ENCODE results near the gene FUT2.

FUT2 gene

DNA sequence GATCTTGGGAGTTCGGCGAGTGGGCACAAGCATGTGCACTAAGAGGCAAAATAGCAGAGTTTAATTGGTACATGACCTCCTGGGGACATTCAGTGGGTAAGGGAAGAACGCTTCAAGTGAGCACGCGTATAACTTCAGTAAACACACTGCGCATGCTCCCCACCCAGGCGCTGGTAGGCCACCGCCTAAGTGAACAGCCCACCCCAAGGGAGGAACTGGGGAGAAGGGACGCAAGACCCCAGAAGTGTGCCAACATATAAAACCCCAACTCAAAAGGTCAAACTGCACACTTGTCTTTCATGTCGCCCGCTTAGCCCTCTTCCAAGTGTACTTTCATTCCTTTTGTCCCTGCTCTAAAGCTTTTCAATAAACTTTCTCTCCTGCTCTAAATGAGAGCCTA is 12.4 kb upstream of the FUT2 start:
- no peak for ATAC-seq
- TF ChIP-seq GLIS3 (CRISPR knock-in tag; IDR thresholded peaks at IDR 0.05): no peak
- TF ChIP-seq, protein P1, sequence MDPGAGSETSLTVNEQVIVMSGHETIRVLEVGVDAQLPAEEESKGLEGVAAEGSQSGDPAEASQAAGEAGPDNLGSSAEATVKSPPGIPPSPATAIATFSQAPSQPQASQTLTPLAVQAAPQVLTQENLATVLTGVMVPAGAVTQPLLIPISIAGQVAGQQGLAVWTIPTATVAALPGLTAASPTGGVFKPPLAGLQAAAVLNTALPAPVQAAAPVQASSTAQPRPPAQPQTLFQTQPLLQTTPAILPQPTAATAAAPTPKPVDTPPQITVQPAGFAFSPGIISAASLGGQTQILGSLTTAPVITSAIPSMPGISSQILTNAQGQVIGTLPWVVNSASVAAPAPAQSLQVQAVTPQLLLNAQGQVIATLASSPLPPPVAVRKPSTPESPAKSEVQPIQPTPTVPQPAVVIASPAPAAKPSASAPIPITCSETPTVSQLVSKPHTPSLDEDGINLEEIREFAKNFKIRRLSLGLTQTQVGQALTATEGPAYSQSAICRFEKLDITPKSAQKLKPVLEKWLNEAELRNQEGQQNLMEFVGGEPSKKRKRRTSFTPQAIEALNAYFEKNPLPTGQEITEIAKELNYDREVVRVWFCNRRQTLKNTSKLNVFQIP (CRISPR knock-in tag; IDR thresholded peaks at IDR 0.05; ENCODE audit: borderline replicate concordance, low read depth): no peak
- TF ChIP-seq TOX (CRISPR knock-in tag; IDR thresholded peaks at IDR 0.05; ENCODE audit: borderline replicate concordance): no peak
- no peak for TF ChIP-seq CSRNP3 (CRISPR knock-in tag; IDR thresholded peaks at IDR 0.05)
- TF ChIP-seq ISL1 (CRISPR knock-in tag; IDR thresholded peaks at IDR 0.05): no peak
- no peak for TF ChIP-seq ZNF565 (CRISPR knock-in tag; conservative IDR thresholded peaks at IDR 0.05; ENCODE audit: low read depth)
- TF ChIP-seq CSDC2 (CRISPR knock-in tag; IDR thresholded peaks at IDR 0.05): no peak
- no peak for TF ChIP-seq TSHZ2 (CRISPR knock-in tag; IDR thresholded peaks at IDR 0.05)
- no peak for TF ChIP-seq RARB (CRISPR knock-in tag; IDR thresholded peaks at IDR 0.05)
- TF ChIP-seq ZNF8 (CRISPR knock-in tag; IDR thresholded peaks at IDR 0.05): no peak
- TF ChIP-seq, protein P2, sequence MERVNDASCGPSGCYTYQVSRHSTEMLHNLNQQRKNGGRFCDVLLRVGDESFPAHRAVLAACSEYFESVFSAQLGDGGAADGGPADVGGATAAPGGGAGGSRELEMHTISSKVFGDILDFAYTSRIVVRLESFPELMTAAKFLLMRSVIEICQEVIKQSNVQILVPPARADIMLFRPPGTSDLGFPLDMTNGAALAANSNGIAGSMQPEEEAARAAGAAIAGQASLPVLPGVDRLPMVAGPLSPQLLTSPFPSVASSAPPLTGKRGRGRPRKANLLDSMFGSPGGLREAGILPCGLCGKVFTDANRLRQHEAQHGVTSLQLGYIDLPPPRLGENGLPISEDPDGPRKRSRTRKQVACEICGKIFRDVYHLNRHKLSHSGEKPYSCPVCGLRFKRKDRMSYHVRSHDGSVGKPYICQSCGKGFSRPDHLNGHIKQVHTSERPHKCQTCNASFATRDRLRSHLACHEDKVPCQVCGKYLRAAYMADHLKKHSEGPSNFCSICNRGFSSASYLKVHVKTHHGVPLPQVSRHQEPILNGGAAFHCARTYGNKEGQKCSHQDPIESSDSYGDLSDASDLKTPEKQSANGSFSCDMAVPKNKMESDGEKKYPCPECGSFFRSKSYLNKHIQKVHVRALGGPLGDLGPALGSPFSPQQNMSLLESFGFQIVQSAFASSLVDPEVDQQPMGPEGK (CRISPR knock-in tag; IDR thresholded peaks at IDR 0.05; ENCODE audit: borderline replicate concordance): no peak
- TF ChIP-seq ZFP30 (CRISPR knock-in tag; IDR thresholded peaks at IDR 0.05): no peak
- TF ChIP-seq PPARA (CRISPR knock-in tag; IDR thresholded peaks at IDR 0.05; ENCODE audit: borderline replicate concordance): no peak
- TF ChIP-seq CREB5 (CRISPR knock-in tag; IDR thresholded peaks at IDR 0.05; ENCODE audit: low read depth): no peak
- TF ChIP-seq ZNF70 (CRISPR knock-in tag; IDR thresholded peaks at IDR 0.05): no peak
- no peak for TF ChIP-seq BACH2 (CRISPR knock-in tag; IDR thresholded peaks at IDR 0.05; ENCODE audit: borderline replicate concordance)

- no peak for TF ChIP-seq ZNF565 (CRISPR knock-in tag; conservative IDR thresholded peaks at IDR 0.05; ENCODE audit: low read depth)
- TF ChIP-seq CSRNP3 (CRISPR knock-in tag; IDR thresholded peaks at IDR 0.05): no peak
- TF ChIP-seq SNAI2 (CRISPR knock-in tag; IDR thresholded peaks at IDR 0.05): no peak
- TF ChIP-seq TOX (CRISPR knock-in tag; IDR thresholded peaks at IDR 0.05; ENCODE audit: borderline replicate concordance): no peak
- TF ChIP-seq ZFP3 (CRISPR knock-in tag; IDR thresholded peaks at IDR 0.05): no peak
- no peak for TF ChIP-seq ZNF8 (CRISPR knock-in tag; IDR thresholded peaks at IDR 0.05)
- no peak for TF ChIP-seq ZNF70 (CRISPR knock-in tag; IDR thresholded peaks at IDR 0.05)
- TF ChIP-seq OSR1 (CRISPR knock-in tag; IDR thresholded peaks at IDR 0.05): no peak
- no peak for TF ChIP-seq TCF4 (CRISPR knock-in tag; IDR thresholded peaks at IDR 0.05; ENCODE audit: borderline replicate concordance)
- no peak for TF ChIP-seq ARNTL (CRISPR knock-in tag; IDR thresholded peaks at IDR 0.05; ENCODE audit: borderline replicate concordance, low read depth)
- no peak for TF ChIP-seq ZFP30 (CRISPR knock-in tag; IDR thresholded peaks at IDR 0.05)
- ATAC-seq: no peak
Measured at GRCh38 chr19:48685583-48685982, 10.2 kb upstream of the FUT2 start.

Measured in SK-N-SH treated with all-trans-retinoic acid at 6 μM for 48 hours (cell line).